ENCODE results near the gene FSTL4. TPM values are rescaled to one million over a fixed set of nuclear protein-coding genes. Genes with fewer than 3 reads are reported as not detected.

Gene FSTL4
- total RNA-seq, 2 experiments from 2014 or later: not detected

DNA sequence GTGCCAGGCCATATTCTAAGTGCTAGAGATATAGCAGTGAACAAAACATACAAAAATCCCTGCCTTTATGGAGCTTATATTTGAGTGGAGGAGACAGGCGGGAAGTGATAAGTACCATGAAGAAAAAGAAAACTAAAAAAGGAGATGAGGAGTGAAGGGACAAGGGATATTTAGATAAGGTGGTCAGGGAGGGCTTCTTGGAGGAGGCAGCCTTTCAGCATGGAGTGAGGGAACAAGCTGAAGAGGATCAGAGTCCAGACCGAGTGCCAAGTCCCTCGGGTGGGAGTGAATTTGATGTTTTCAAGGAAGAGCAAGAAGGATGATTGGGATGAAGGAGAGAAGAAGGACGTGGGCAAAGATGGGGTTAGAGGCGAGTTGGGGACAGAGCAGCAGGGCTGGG lies 190.5 kb downstream of the FSTL4 start:
- TF ChIP-seq EZH2phosphoT487 (IDR thresholded peaks at IDR 0.05; ENCODE audit: borderline replicate concordance, low read depth, low read length): no peak
- TF ChIP-seq, protein P1, sequence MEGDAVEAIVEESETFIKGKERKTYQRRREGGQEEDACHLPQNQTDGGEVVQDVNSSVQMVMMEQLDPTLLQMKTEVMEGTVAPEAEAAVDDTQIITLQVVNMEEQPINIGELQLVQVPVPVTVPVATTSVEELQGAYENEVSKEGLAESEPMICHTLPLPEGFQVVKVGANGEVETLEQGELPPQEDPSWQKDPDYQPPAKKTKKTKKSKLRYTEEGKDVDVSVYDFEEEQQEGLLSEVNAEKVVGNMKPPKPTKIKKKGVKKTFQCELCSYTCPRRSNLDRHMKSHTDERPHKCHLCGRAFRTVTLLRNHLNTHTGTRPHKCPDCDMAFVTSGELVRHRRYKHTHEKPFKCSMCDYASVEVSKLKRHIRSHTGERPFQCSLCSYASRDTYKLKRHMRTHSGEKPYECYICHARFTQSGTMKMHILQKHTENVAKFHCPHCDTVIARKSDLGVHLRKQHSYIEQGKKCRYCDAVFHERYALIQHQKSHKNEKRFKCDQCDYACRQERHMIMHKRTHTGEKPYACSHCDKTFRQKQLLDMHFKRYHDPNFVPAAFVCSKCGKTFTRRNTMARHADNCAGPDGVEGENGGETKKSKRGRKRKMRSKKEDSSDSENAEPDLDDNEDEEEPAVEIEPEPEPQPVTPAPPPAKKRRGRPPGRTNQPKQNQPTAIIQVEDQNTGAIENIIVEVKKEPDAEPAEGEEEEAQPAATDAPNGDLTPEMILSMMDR (conservative IDR thresholded peaks at IDR 0.05; ENCODE audit: low read length): 0 out of 2 replicates have a peak, but pooled peaks have one; percentile 19
- Histone ChIP-seq H3K36me3 (ENCODE audit: insufficient read depth, low read length) (no peaks in the 10 kb centered on the region), H3K27ac (ENCODE audit: low read depth, low read length, poor library complexity, severe bottlenecking) (no peak overlapping the region), H3K79me2 (ENCODE audit: insufficient read depth, low read depth, low read length) (no peaks in the 10 kb centered on the region), H3K4me2 (ENCODE audit: low read length) (no peak overlapping the region), H3K9me3 (ENCODE audit: low read length) (no peaks in the 10 kb centered on the region), H4K20me1 (ENCODE audit: insufficient read depth, low read length) (no peaks in the 10 kb centered on the region), H3K9me2 (ENCODE audit: insufficient read depth, low read length) (no peaks in the 10 kb centered on the region), H3K4me3 (ENCODE audit: low read depth, low read length, poor library complexity, severe bottlenecking) (no peak overlapping the region), H3K4me1 (ENCODE audit: insufficient read depth, low read length, poor library complexity, severe bottlenecking) (no peaks in the 10 kb centered on the region), H2AFZ (ENCODE audit: low read length) (no peak overlapping the region)
- POLR2A ChIA-PET: interaction anchor here (0.6 to 0.7 kb wide), 2 partner anchors 315 to 859 kb away, joined by 3 read pairs; no protein-coding TSS in a partner anchor
- intact Hi-C loops (cut with micrococcal nuclease; ENCODE audit: unreplicated experiment): loop anchor here (2.0 to 5.0 kb wide), 3 partner anchors 40 to 450 kb away; no protein-coding TSS in a partner anchor
- DNase-seq (ENCODE audit: low spot score): no peak
- CTCF ChIA-PET (ENCODE audit: unreplicated experiment): interaction anchor here (0.9 kb wide), 1 partner anchor 11 kb away, joined by 3 read pairs; no protein-coding TSS in a partner anchor
- BruUV-seq (replicated peaks): no TSS peak

DNA sequence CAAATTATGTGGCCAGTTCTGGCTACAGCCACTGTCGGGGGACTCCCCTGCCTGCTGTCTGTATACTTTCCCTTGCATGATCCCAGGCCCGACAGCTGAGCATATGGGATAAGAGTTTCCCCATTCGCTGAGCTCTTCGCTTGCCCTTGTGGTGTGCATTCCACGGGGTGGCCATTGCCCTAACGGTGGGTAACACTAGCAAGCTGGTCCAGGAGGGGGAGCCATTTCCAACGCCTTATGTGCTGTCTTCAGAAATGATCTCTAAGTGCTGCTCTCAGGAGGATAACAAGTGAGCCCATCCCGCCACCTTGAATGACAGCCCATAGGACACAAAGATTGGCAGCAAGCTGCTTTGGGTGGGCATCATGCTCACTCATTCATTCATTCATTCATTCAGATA lies 190.9 kb downstream of the FSTL4 start:
- no peak overlapping the region for H2AFZ ChIP-seq (ENCODE audit: low read length)
- no peak overlapping the region for H3K27ac ChIP-seq (ENCODE audit: low read depth, low read length, poor library complexity, severe bottlenecking)
- no peak overlapping the region for H3K4me2 ChIP-seq (ENCODE audit: low read length)
- ChIA-PET CTCF (ENCODE audit: unreplicated experiment) (interaction anchor here (0.9 kb wide), 1 partner anchor 11 kb away, joined by 3 read pairs; no protein-coding TSS in a partner anchor), POLR2A (no interaction called here)
- H3K9me3 ChIP-seq (ENCODE audit: low read length): no peaks in the 10 kb centered on the region
- TF ChIP-seq, protein P1 (conservative IDR thresholded peaks at IDR 0.05; ENCODE audit: low read length): peak; percentile 68
- TF ChIP-seq EZH2phosphoT487 (IDR thresholded peaks at IDR 0.05; ENCODE audit: borderline replicate concordance, low read depth, low read length): no peak
- H3K9me2 ChIP-seq (ENCODE audit: insufficient read depth, low read length): no peaks in the 10 kb centered on the region
- no peak overlapping the region for H3K4me3 ChIP-seq (ENCODE audit: low read depth, low read length, poor library complexity, severe bottlenecking)
- intact Hi-C loops (cut with micrococcal nuclease; ENCODE audit: unreplicated experiment): loop anchor here (5.0 kb wide), 2 partner anchors 41 to 451 kb away; no protein-coding TSS in a partner anchor
- H3K36me3 ChIP-seq (ENCODE audit: insufficient read depth, low read length): no peaks in the 10 kb centered on the region
- no peaks in the 10 kb centered on the region for H3K4me1 ChIP-seq (ENCODE audit: insufficient read depth, low read length, poor library complexity, severe bottlenecking)
- no peaks in the 10 kb centered on the region for H3K79me2 ChIP-seq (ENCODE audit: insufficient read depth, low read depth, low read length)
- no peaks in the 10 kb centered on the region for H4K20me1 ChIP-seq (ENCODE audit: insufficient read depth, low read length)
- DNase-seq (ENCODE audit: low spot score): peak; percentile 36
- BruUV-seq (replicated peaks): no TSS peak
